ENCODE measurements around the gene KRTCAP3. TPM values are rescaled to one million over a fixed set of nuclear protein-coding genes. Genes with fewer than 3 reads are reported as not detected.

KRTCAP3 gene
- total RNA-seq, 2 donors from 2014 or later: 0.68 TPM; not detected in 1

DNA sequence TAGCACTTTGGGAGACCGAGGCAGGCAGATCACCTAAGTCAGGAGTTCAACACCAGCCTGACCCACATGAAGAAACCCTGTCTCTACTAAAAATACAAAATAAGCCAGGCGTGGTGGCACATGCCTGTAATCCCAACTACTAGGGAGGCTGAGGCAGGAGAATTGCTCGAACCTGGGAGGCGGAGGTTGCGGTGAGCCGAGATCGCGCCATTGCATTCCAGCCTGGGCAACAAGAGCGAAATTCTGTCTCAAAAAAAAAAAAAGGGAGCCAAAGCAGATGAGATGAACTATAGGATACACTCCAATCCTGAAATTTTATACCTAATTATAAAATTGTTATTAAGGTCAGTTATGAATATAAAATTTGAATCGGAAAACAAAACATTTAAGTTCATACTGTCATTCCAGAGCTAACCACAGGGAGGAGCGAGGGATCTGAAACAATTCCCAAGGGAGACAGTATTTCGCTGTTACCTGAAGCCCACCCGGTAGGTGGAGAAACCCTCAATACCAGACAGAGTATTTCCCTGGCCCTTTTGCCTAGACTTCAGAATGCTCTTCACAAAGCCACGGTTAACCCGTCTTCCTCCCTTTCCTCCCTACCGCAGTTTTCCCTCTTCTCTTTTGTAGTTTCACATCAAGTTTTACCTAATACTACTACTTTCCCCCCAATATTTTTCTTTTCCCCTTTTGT, 34.2 kb upstream of the KRTCAP3 start:
- Histone ChIP-seq H3K27ac (no peak overlapping the region), H3K9me3 (no peaks in the 10 kb centered on the region), H3K4me1 (ENCODE audit: control insufficient read depth in 1 of 2, low read depth in 2 of 2) (peaks cover 13 to 18% of the 10 kb centered on the region in 2 donors), H3K27me3 (replicated peaks; ENCODE audit: insufficient read depth) (no peaks in the 10 kb centered on the region), H3K36me3 (peaks cover 5% of the 10 kb centered on the region), H3K4me3 (peak overlapping the region; percentile 85)
- DNase-seq (ENCODE audit: low spot score) (no peak), ATAC-seq (ENCODE audit: insufficient number of reproducible peaks, low FRiP score, low read depth) (no peak)
- TF ChIP-seq, protein P1, sequence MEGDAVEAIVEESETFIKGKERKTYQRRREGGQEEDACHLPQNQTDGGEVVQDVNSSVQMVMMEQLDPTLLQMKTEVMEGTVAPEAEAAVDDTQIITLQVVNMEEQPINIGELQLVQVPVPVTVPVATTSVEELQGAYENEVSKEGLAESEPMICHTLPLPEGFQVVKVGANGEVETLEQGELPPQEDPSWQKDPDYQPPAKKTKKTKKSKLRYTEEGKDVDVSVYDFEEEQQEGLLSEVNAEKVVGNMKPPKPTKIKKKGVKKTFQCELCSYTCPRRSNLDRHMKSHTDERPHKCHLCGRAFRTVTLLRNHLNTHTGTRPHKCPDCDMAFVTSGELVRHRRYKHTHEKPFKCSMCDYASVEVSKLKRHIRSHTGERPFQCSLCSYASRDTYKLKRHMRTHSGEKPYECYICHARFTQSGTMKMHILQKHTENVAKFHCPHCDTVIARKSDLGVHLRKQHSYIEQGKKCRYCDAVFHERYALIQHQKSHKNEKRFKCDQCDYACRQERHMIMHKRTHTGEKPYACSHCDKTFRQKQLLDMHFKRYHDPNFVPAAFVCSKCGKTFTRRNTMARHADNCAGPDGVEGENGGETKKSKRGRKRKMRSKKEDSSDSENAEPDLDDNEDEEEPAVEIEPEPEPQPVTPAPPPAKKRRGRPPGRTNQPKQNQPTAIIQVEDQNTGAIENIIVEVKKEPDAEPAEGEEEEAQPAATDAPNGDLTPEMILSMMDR (IDR thresholded peaks at IDR 0.05): peak; percentile 52

DNA sequence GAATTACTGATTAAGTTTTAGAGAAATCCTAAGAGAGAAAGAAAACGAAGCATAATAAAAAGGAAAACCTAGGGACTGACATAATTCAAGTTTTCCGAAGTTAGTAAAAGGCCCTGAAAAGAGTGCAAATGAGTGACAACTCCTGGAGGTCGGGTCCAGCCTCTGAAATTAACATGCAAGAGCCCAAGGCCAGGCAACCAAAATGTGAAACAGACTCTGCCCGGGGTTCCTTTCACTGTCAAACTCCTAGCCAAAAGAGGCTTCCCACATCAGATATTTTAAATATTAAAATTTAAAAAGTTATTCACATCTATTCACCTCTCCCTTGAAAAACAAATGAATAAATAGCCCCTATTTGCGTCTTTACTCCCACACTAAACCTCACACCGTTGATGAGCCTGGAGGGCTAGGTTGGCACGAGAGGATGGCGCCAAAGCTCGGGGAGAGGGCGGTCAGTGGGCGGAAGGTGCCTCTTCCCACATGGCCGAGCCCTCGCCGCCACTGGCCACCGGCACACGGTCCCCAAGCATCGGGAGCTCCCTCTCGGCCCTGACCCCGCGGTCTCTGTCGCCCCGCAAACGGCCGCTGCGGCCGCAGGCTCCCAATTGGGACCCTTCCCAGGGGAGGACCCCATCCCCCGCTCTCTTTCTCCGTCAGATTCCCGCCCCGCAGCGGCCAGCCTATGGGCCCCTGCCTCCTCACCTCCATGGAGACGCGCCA, 33.4 kb upstream of the KRTCAP3 start:
- ATAC-seq (ENCODE audit: insufficient number of reproducible peaks, low FRiP score, low read depth): no peak
- peaks cover 13 to 18% of the 10 kb centered on the region in 2 donors for H3K4me1 ChIP-seq (ENCODE audit: control insufficient read depth in 1 of 2, low read depth in 2 of 2)
- TF ChIP-seq, protein P1 (IDR thresholded peaks at IDR 0.05): no peak
- H3K27me3 ChIP-seq (replicated peaks; ENCODE audit: insufficient read depth): no peaks in the 10 kb centered on the region
- peaks cover 5% of the 10 kb centered on the region for H3K36me3 ChIP-seq
- H3K4me3 ChIP-seq: peak overlapping the region; percentile 85
- no peak for DNase-seq (ENCODE audit: low spot score)
- H3K27ac ChIP-seq: peak overlapping the region; percentile 78 to 85
- no peaks in the 10 kb centered on the region for H3K9me3 ChIP-seq

DNA sequence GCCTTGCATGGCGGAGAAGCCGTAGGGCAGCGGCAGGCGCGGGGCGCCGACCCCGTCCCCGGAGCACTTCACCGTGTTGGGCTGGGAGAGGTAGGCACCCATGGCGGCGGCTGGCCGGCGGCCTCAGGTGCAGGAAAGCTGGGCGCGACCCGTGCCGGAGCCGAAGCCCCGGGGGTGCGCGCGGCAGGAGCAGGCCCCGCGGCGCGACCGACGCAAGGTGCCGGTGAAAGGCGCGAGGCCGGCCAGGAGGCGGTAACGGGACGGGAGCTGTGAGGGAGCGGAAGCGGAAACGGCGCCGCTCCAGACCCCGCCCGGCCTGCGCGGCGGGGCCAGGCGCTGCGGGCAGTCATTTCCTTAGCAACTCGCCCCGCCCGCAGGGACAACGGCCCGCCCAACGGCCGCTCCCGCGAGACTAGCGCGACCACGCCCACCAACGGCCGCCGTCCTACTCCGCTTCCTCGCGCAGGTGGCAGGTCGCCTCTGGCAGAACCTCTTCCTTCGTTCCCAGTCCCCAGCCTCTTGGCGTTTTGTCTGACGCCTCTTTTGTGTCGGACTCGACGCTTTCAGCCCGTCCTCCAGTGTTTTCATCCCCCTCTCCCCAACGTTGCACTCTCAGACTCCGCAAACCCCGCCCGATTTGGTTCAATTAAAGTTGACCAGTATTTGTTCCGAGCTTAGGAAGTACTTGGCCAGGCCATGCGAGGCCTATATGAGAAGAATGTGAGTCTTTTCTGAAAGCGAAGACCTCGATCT, 32.7 kb upstream of the KRTCAP3 start, which contains the start of gene PPM1G:
Gene PPM1G (minus strand): TSS at position 271 of the 753 bp plus-strand sequence. CDS start 169 bp downstream, at position 102.
- Histone ChIP-seq H3K4me3 (peak within 1 kb of the TSS; percentile 85), H3K4me1 (ENCODE audit: control insufficient read depth in 1 of 2, low read depth in 2 of 2) (peaks cover 13 to 18% of the 10 kb centered on the region in 2 donors), H3K27me3 (replicated peaks; ENCODE audit: insufficient read depth) (no peaks in the 10 kb centered on the region), H3K36me3 (peaks cover 5% of the 10 kb centered on the region), H3K9me3 (no peaks in the 10 kb centered on the region), H3K27ac (peak within 1 kb of the TSS; percentile 78 to 85)
- DNase-seq (ENCODE audit: low spot score) (peak; percentile 62), ATAC-seq (ENCODE audit: insufficient number of reproducible peaks, low FRiP score, low read depth) (peak; percentile 85)
- TF ChIP-seq, protein P1 (IDR thresholded peaks at IDR 0.05): no peak

DNA sequence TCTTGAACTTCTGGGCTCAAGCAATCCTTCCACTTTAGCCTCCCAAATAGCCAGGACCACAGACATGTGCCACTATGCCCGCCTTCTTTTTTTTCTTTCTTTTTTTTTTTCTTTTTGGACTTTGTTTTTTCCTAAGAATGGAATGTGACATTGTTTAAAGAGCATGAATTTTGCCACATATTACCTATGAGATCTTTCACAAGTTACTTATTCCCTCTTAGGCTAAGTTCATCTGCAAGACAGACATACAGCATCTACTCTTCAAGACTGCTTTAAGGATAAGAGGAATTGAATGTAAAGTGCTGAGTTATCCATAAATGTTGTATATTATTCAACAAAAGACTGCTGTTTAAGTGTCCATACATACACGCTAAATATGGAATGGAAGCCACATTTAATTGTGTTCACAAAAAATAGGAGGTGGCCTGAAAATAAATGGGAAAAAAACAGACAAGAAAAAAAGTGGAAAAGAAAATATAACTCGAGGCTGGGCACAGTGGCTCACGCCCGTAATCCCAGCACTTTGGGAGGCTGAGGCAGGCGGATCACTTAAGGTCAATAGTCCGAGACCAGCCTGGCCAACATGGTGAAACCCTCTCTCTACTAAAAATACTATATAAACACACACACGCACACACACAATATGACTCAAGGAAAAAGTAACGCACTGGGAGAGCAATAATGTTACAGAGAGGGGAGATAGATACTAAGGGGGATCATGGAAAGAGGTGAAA, 29.6 kb upstream of the KRTCAP3 start:
- TF ChIP-seq, protein P1 (IDR thresholded peaks at IDR 0.05): no peak
- Histone ChIP-seq H3K4me3 (no peak overlapping the region), H3K27ac (no peak overlapping the region), H3K4me1 (ENCODE audit: control insufficient read depth in 1 of 2, low read depth in 2 of 2) (peaks cover 12 to 17% of the 10 kb centered on the region in 2 donors), H3K27me3 (replicated peaks; ENCODE audit: insufficient read depth) (no peaks in the 10 kb centered on the region), H3K9me3 (no peaks in the 10 kb centered on the region), H3K36me3 (no peaks in the 10 kb centered on the region)
- DNase-seq (ENCODE audit: low spot score) (no peak), ATAC-seq (ENCODE audit: insufficient number of reproducible peaks, low FRiP score, low read depth) (no peak)
